PFSK-1 (cell line): ENCODE measurements around the gene NPPC.
A peak's percentile ranks its signal among the peaks of the same experiment; 100 is the strongest.

Source experiments
- FOXP2 ChIP-seq: optimal IDR thresholded peaks from 2 replicates; pipeline ENCODE3; 2011; ENCODE audit warnings: borderline replicate concordance, control low read depth, inconsistent platforms; ENCODE audit not compliant: insufficient read depth; ENCODE audit errors: extremely low read length, extremely low read depth
- POLR2AphosphoS5 ChIP-seq: IDR thresholded peaks from 2 replicates; pipeline ENCODE4 v1.6.1; 2012; ENCODE audit warnings: low read depth, mild to moderate bottlenecking, control low read depth, low read length, moderate library complexity
- SIN3A ChIP-seq: IDR thresholded peaks from 2 replicates; pipeline ENCODE4 v1.6.1; 2012; ENCODE audit warnings: mild to moderate bottlenecking, low read length, moderate library complexity, borderline replicate concordance; ENCODE audit not compliant: insufficient read depth
- TAF1 ChIP-seq: IDR thresholded peaks from 2 replicates; pipeline ENCODE4 v1.6.1; 2012; ENCODE audit warnings: low read length, control low read depth, borderline replicate concordance; ENCODE audit not compliant: insufficient read depth
- TF ChIP-seq, protein P1 (sequence below), 2 experiments: IDR thresholded peaks; 2 replicates each; pipeline versions ENCODE4 v1.6.1 to v1.8.0; 2011 to 2012; ENCODE audit warnings: low read depth in 2 of 2, low read length in 2 of 2, control low read depth in 1 of 2, inconsistent platforms in 1 of 2, mild to moderate bottlenecking in 1 of 2, moderate library complexity in 1 of 2; ENCODE audit not compliant: insufficient read depth in 1 of 2

NPPC gene

DNA sequence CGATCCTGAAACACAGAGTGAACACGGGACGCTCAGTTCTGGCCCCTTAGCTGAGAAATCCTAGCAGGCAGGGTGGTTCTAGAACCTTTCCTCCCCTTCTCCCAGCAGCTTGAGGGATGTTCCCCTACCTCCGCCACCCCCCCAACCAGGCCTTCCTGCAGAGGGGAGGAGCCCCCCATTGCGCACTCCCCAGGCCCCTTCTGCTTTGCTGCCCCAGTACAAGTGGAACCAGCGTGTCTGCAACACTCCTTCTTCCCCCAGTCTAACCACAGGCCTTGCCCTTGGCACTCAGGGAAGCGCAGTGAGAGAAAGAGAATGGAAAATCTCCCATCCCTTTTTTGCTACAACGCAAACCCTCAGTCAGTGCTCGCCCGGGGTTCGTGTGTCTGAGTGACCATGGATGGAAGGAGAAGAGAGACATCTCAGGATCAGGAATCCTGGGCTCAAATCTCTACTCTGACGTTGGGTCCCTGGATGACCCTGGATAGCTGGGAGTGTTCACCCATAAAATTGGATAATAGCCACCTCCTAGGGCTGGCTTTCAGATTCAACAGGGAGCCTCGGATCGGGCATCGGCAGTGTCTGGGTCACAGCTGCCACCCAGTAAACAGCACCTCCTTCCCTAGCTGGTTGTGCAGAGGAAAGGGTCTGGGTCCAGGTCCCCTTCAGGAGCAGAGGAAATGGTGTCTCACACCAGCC is 3.7 kb downstream of the NPPC start:
- TF ChIP-seq POLR2AphosphoS5 (peak; percentile 24; the same call in 1 of the 2 replicates), TAF1 (no peak), FOXP2 (no peak), SIN3A (no peak)
- TF ChIP-seq, protein P1, sequence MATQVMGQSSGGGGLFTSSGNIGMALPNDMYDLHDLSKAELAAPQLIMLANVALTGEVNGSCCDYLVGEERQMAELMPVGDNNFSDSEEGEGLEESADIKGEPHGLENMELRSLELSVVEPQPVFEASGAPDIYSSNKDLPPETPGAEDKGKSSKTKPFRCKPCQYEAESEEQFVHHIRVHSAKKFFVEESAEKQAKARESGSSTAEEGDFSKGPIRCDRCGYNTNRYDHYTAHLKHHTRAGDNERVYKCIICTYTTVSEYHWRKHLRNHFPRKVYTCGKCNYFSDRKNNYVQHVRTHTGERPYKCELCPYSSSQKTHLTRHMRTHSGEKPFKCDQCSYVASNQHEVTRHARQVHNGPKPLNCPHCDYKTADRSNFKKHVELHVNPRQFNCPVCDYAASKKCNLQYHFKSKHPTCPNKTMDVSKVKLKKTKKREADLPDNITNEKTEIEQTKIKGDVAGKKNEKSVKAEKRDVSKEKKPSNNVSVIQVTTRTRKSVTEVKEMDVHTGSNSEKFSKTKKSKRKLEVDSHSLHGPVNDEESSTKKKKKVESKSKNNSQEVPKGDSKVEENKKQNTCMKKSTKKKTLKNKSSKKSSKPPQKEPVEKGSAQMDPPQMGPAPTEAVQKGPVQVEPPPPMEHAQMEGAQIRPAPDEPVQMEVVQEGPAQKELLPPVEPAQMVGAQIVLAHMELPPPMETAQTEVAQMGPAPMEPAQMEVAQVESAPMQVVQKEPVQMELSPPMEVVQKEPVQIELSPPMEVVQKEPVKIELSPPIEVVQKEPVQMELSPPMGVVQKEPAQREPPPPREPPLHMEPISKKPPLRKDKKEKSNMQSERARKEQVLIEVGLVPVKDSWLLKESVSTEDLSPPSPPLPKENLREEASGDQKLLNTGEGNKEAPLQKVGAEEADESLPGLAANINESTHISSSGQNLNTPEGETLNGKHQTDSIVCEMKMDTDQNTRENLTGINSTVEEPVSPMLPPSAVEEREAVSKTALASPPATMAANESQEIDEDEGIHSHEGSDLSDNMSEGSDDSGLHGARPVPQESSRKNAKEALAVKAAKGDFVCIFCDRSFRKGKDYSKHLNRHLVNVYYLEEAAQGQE (IDR thresholded peaks at IDR 0.05; ENCODE audit: insufficient read depth in 1 of 2, low read depth in 2 of 2, low read length in 2 of 2): no peak

DNA sequence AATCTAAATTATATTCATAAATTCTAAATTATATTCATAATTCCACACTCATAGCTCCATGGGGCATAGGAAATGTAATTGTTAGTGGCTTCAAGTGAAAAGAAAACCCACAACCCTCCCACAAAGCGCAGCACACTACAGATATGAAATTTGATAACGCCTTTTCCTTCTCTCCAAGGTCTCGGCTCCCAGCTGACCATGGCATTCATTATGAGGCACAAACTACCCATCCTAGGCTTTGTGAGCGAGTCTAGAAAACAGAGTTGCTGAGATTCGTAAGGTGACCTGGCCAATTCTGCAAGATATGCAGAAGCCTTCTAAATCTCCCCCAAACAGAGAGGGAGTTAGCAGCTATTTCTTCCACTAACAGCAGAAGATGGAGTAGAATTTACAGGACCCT is 5.4 kb downstream of the NPPC start:
- no peak for TF ChIP-seq SIN3A
- no peak for TF ChIP-seq TAF1
- no peak for TF ChIP-seq FOXP2
- no peak for TF ChIP-seq POLR2AphosphoS5
- TF ChIP-seq, protein P1 (IDR thresholded peaks at IDR 0.05; ENCODE audit: insufficient read depth in 1 of 2, low read depth in 2 of 2, low read length in 2 of 2): no peak

DNA sequence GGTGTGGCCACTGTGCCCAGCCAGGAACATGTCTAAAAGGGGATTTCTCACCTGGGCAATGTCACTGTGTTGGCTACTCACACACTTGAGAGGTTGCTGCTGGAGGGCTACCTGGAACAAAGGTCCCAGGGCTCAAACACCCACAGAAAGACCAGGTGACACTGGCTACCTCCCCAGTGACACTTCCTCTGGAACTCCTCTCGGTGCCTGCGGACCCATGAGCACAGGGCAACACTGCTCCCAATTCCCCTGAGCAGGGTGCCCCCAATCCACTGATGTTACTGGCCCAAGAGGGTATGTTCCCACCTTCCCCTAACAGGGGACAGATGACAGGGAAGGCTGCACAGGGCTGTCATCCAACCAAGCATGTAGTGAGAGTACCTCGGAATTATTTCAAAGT is 5.8 kb downstream of the NPPC start:
- TF ChIP-seq, protein P1 (IDR thresholded peaks at IDR 0.05; ENCODE audit: insufficient read depth in 1 of 2, low read depth in 2 of 2, low read length in 2 of 2): no peak
- TF ChIP-seq FOXP2: no peak
- TF ChIP-seq TAF1: no peak
- TF ChIP-seq POLR2AphosphoS5: no peak
- TF ChIP-seq SIN3A: no peak

DNA sequence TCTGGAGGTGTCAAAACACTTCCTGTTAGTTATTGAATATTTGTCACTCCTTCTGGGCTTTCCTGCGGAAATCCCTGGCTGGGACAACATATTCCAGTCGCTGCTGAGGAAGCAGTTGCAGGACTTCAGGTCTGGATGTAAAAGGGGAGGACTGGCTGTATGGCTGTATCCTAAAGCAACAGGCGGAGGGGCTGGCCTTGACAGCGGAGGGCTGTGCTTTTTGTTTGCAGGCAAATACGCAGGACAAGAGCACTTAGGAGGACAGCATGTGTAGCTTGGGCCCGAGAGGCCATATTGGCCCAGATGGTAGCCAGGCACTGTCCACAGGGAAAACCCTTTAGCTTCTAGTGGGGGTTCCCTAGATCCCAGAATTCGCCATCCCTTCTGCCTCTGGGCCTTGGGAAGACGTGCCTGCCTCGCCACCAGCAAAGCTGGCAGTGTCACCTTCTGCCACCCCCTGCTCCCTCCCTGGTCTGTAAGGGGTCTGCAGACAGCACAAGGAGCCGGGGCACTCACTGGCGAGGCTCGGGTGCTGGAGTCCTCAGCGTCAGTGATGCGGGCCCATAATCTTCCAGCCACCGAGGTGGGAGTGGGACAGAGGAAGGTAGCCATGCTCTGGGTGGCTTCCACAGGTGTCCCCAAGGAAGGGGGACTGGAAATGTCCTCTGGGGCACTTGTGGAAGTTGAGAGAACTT is 6.7 kb downstream of the NPPC start:
- TF ChIP-seq, protein P1 (IDR thresholded peaks at IDR 0.05; ENCODE audit: insufficient read depth in 1 of 2, low read depth in 2 of 2, low read length in 2 of 2): no peak
- no peak for TF ChIP-seq FOXP2
- TF ChIP-seq POLR2AphosphoS5: no peak
- no peak for TF ChIP-seq TAF1
- no peak for TF ChIP-seq SIN3A
